ENCODE measurements around the gene ALS2.
"Not testable (repeated sequence)": the region's sequence is repeated elsewhere in the genome, so short reads cannot be mapped to it uniquely, and the experiment has no call there.

Gene ALS2

DNA sequence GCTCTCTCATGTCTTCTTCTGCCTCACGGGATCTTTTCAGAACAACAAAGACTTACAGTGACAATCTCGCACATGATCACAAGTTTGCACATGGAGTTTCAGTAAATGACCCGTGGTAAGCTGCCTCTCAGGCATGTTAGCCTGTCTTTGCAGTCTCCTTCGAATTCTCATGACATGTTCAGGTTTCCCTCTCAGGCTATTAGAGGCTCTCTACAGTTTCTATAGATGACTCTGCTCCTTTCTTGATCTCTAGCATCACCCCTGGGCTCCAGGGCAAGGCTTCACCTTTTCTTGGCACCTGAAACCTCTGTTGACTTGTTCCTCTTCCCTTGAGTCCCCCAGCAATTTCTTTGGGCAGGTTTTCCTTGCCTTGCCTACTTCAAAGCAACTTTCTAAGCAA lies 105.3 kb downstream of the ALS2 start:
- TF ChIP-seq, protein P1, sequence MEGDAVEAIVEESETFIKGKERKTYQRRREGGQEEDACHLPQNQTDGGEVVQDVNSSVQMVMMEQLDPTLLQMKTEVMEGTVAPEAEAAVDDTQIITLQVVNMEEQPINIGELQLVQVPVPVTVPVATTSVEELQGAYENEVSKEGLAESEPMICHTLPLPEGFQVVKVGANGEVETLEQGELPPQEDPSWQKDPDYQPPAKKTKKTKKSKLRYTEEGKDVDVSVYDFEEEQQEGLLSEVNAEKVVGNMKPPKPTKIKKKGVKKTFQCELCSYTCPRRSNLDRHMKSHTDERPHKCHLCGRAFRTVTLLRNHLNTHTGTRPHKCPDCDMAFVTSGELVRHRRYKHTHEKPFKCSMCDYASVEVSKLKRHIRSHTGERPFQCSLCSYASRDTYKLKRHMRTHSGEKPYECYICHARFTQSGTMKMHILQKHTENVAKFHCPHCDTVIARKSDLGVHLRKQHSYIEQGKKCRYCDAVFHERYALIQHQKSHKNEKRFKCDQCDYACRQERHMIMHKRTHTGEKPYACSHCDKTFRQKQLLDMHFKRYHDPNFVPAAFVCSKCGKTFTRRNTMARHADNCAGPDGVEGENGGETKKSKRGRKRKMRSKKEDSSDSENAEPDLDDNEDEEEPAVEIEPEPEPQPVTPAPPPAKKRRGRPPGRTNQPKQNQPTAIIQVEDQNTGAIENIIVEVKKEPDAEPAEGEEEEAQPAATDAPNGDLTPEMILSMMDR (IDR thresholded peaks at IDR 0.05), result no peak
- no peaks in the 10 kb centered on the region for H3K9me3 ChIP-seq (ENCODE audit: control insufficient read depth, low read length)

DNA sequence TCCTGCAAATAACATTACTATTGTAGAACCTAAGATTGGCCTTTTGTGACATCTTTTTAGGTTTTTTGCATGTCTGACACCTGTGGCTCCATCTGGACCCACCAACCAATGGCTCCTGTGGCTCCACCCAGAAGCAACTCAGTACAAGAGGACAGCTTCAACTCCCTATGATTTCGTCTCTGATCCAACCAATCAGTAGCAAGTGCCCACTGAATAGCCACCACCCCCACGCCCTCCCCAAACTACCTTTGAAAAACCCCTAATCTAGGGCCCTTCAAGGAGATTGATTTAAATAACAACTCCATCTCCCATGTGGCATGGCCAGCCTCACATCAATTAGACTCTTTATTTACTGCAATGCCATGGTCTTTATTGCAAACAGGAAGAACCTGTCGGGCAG lies 105.9 kb downstream of the ALS2 start:
- H3K4me2 ChIP-seq (ENCODE audit: low read length), result no peak overlapping the region
- H2AFZ ChIP-seq, result no peak overlapping the region
- H3K9ac ChIP-seq, result no peak overlapping the region
- H3K9me3 ChIP-seq (ENCODE audit: control insufficient read depth, low read length), result no peaks in the 10 kb centered on the region
- no peaks in the 10 kb centered on the region for H3K27me3 ChIP-seq (ENCODE audit: control insufficient read depth, insufficient read depth, low read length)
- H3K4me1 ChIP-seq, result no peaks in the 10 kb centered on the region
- TF ChIP-seq, protein P1 (IDR thresholded peaks at IDR 0.05), result no peak
- H3K27ac ChIP-seq, result no peak overlapping the region
- no peak overlapping the region for H3K4me3 ChIP-seq (ENCODE audit: low read depth, low read length)
- H3K36me3 ChIP-seq (ENCODE audit: control insufficient read depth, insufficient read depth, low read length), result no peaks in the 10 kb centered on the region
- no peaks in the 10 kb centered on the region for H3K79me2 ChIP-seq

More for the DNA sequence above, 105.3 kb downstream of the ALS2 start:
- Histone ChIP-seq H2AFZ (no peak overlapping the region), H3K27ac (no peak overlapping the region), H3K9ac (no peak overlapping the region), H3K4me3 (ENCODE audit: low read depth, low read length) (no peak overlapping the region), H3K79me2 (no peaks in the 10 kb centered on the region), H3K36me3 (ENCODE audit: control insufficient read depth, insufficient read depth, low read length) (no peaks in the 10 kb centered on the region), H3K4me2 (ENCODE audit: low read length) (no peak overlapping the region), H3K4me1 (no peaks in the 10 kb centered on the region), H3K27me3 (ENCODE audit: control insufficient read depth, insufficient read depth, low read length) (no peaks in the 10 kb centered on the region)

DNA sequence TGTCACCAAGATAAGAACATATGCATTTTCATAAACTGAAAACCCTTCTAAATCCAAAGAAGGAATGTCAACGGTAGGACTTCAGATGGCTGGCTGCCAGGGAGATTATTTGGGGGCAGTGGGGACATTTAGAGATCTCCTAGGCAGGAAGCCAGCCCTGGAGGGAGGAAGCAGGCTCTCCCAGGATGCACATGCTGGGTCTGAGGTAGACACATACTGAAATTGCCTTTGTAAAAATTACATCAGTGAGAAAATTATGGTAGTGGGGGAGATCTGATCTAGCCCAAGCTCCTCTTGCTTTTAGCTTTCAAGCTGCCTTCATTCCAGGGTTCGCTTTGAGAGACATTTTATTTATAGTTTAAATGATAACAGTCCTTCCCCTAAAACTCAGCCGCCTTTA lies 106.4 kb downstream of the ALS2 start:
- no peaks in the 10 kb centered on the region for H3K36me3 ChIP-seq (ENCODE audit: control insufficient read depth, insufficient read depth, low read length)
- H3K4me3 ChIP-seq (ENCODE audit: low read depth, low read length), result no peak overlapping the region
- TF ChIP-seq, protein P1 (IDR thresholded peaks at IDR 0.05), result no peak
- no peak overlapping the region for H2AFZ ChIP-seq
- H3K27me3 ChIP-seq (ENCODE audit: control insufficient read depth, insufficient read depth, low read length), result no peaks in the 10 kb centered on the region
- no peak overlapping the region for H3K4me2 ChIP-seq (ENCODE audit: low read length)
- H3K27ac ChIP-seq, result no peak overlapping the region
- no peaks in the 10 kb centered on the region for H3K9me3 ChIP-seq (ENCODE audit: control insufficient read depth, low read length)
- no peaks in the 10 kb centered on the region for H3K79me2 ChIP-seq
- H3K9ac ChIP-seq, result no peak overlapping the region
- H3K4me1 ChIP-seq, result no peaks in the 10 kb centered on the region

DNA sequence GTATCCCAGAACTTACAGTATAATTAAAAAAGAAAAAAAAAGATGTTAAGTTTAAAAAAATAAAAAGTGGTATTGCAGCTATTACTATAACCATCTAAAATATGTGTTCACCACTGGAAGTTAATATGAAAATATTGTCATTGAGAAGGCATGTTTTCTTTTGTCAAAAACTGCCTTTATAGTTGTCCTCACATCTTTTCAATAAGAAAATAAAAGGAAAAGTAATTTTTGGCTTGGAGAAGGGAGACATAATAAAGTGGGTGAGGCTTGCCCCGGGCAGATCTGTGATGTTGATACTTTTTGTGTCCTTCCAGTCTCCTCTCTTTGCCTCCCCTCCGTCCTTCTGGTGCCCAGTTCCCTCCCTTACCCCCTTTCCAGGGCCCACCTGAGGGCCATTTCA lies 107.2 kb downstream of the ALS2 start:
- Histone ChIP-seq H3K79me2 (no peaks in the 10 kb centered on the region), H2AFZ (no peak overlapping the region), H3K9ac (no peak overlapping the region), H3K36me3 (ENCODE audit: control insufficient read depth, insufficient read depth, low read length) (no peaks in the 10 kb centered on the region), H3K9me3 (ENCODE audit: control insufficient read depth, low read length) (no peaks in the 10 kb centered on the region), H3K4me2 (ENCODE audit: low read length) (no peak overlapping the region), H3K27me3 (ENCODE audit: control insufficient read depth, insufficient read depth, low read length) (no peaks in the 10 kb centered on the region), H3K4me1 (no peaks in the 10 kb centered on the region), H3K27ac (no peak overlapping the region), H3K4me3 (ENCODE audit: low read depth, low read length) (no peak overlapping the region)
- TF ChIP-seq, protein P1 (IDR thresholded peaks at IDR 0.05), result no peak

DNA sequence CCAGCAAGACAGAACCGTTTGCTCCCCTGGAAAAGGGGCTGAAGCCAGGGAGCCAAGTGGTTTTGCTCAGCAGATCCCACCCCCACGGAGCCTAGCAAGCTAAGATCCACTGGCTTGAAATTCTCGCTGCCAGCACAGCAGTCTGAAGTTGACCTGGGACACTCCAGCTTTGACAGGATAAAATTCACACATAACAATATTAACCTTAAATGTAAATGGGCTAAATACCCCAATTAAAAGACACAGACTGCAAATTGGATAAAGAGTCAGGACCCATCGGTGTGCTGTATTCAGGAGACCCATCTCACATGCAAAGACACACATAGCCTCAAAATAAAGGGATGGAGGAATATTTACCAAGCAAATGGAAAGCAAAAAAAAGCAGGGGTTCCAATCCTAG lies 109.5 kb downstream of the ALS2 start:
- not testable (repeated sequence) for H3K4me3 ChIP-seq (ENCODE audit: low read depth, low read length); H3K36me3 ChIP-seq (ENCODE audit: control insufficient read depth, insufficient read depth, low read length); H3K4me1 ChIP-seq; H3K9ac ChIP-seq; H3K27ac ChIP-seq; H3K9me3 ChIP-seq (ENCODE audit: control insufficient read depth, low read length); H3K4me2 ChIP-seq (ENCODE audit: low read length); H3K27me3 ChIP-seq (ENCODE audit: control insufficient read depth, insufficient read depth, low read length); H2AFZ ChIP-seq; H3K79me2 ChIP-seq
